Measurements from ENCODE around the gene ECHDC3. TPM values are rescaled to one million over a fixed set of nuclear protein-coding genes. Genes with fewer than 3 reads are reported as not detected.

Gene ECHDC3
- total and polyA plus RNA-seq, 2 of the 13 experiments (the other 11 are each of a cell fraction or from before 2014, with no cell fraction given) = not detected

DNA sequence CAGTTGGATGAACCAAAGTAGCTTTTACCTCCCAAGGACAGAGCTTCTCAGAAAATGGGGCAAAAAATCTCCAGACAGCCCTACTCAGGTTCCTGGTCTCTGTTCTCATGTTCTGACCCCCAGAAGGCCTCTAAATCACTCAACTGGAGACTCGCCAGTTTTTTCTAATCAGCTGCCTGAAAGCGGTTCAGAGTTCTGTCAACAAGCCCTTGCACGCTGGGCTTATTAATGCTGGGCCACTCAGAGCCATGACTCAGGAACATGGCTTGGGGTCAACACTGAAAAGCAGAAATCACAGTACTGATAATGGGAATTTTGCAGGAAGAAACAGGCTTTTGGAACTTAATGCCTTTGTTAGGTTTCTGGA lies 15.3 kb downstream of the ECHDC3 start (continued):
- TF ChIP-seq, protein P1, sequence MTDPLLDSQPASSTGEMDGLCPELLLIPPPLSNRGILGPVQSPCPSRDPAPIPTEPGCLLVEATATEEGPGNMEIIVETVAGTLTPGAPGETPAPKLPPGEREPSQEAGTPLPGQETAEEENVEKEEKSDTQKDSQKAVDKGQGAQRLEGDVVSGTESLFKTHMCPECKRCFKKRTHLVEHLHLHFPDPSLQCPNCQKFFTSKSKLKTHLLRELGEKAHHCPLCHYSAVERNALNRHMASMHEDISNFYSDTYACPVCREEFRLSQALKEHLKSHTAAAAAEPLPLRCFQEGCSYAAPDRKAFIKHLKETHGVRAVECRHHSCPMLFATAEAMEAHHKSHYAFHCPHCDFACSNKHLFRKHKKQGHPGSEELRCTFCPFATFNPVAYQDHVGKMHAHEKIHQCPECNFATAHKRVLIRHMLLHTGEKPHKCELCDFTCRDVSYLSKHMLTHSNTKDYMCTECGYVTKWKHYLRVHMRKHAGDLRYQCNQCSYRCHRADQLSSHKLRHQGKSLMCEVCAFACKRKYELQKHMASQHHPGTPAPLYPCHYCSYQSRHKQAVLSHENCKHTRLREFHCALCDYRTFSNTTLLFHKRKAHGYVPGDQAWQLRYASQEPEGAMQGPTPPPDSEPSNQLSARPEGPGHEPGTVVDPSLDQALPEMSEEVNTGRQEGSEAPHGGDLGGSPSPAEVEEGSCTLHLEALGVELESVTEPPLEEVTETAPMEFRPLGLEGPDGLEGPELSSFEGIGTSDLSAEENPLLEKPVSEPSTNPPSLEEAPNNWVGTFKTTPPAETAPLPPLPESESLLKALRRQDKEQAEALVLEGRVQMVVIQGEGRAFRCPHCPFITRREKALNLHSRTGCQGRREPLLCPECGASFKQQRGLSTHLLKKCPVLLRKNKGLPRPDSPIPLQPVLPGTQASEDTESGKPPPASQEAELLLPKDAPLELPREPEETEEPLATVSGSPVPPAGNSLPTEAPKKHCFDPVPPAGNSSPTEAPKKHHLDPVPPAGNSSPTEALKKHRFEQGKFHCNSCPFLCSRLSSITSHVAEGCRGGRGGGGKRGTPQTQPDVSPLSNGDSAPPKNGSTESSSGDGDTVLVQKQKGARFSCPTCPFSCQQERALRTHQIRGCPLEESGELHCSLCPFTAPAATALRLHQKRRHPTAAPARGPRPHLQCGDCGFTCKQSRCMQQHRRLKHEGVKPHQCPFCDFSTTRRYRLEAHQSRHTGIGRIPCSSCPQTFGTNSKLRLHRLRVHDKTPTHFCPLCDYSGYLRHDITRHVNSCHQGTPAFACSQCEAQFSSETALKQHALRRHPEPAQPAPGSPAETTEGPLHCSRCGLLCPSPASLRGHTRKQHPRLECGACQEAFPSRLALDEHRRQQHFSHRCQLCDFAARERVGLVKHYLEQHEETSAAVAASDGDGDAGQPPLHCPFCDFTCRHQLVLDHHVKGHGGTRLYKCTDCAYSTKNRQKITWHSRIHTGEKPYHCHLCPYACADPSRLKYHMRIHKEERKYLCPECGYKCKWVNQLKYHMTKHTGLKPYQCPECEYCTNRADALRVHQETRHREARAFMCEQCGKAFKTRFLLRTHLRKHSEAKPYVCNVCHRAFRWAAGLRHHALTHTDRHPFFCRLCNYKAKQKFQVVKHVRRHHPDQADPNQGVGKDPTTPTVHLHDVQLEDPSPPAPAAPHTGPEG (CRISPR knock-in tag; IDR thresholded peaks at IDR 0.05) = no peak
- TF ChIP-seq RBM39 (IDR thresholded peaks at IDR 0.05; ENCODE audit: low read depth, low read length, poor library complexity, severe bottlenecking) (no peak), ZMYM3 (CRISPR knock-in tag; IDR thresholded peaks at IDR 0.05) (no peak), CHD4 (IDR thresholded peaks at IDR 0.05; ENCODE audit: borderline replicate concordance, low read length) (no peak), SATB2 (CRISPR knock-in tag; IDR thresholded peaks at IDR 0.05) (no peak), SRY (CRISPR knock-in tag; IDR thresholded peaks at IDR 0.05) (no peak), ZKSCAN1 (IDR thresholded peaks at IDR 0.05; ENCODE audit: low read length) (no peak), WIZ (CRISPR knock-in tag; IDR thresholded peaks at IDR 0.05) (no peak), ZC3H13 (CRISPR knock-in tag; IDR thresholded peaks at IDR 0.05) (no peak), PRMT3 (CRISPR knock-in tag; IDR thresholded peaks at IDR 0.05; ENCODE audit: borderline replicate concordance, low read depth) (no peak), PHF8 (CRISPR knock-in tag; IDR thresholded peaks at IDR 0.05) (no peak), ZNF24 (IDR thresholded peaks at IDR 0.05) (no peak), ZNF383 (CRISPR knock-in tag; IDR thresholded peaks at IDR 0.05; ENCODE audit: borderline replicate concordance) (no peak), GZF1 (CRISPR knock-in tag; IDR thresholded peaks at IDR 0.05) (no peak), ERF (CRISPR knock-in tag; IDR thresholded peaks at IDR 0.05) (no peak; the same call in 1 of the 2 replicates), ZNF468 (CRISPR knock-in tag; IDR thresholded peaks at IDR 0.05) (no peak), GLI4 (CRISPR knock-in tag; IDR thresholded peaks at IDR 0.05; ENCODE audit: borderline replicate concordance) (no peak), KDM4B (CRISPR knock-in tag; IDR thresholded peaks at IDR 0.05) (no peak), ZNF160 (CRISPR knock-in tag; IDR thresholded peaks at IDR 0.05) (no peak)
- TF ChIP-seq, protein P2, sequence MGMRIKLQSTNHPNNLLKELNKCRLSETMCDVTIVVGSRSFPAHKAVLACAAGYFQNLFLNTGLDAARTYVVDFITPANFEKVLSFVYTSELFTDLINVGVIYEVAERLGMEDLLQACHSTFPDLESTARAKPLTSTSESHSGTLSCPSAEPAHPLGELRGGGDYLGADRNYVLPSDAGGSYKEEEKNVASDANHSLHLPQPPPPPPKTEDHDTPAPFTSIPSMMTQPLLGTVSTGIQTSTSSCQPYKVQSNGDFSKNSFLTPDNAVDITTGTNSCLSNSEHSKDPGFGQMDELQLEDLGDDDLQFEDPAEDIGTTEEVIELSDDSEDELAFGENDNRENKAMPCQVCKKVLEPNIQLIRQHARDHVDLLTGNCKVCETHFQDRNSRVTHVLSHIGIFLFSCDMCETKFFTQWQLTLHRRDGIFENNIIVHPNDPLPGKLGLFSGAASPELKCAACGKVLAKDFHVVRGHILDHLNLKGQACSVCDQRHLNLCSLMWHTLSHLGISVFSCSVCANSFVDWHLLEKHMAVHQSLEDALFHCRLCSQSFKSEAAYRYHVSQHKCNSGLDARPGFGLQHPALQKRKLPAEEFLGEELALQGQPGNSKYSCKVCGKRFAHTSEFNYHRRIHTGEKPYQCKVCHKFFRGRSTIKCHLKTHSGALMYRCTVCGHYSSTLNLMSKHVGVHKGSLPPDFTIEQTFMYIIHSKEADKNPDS (CRISPR knock-in tag; IDR thresholded peaks at IDR 0.05) = no peak
- TF ChIP-seq, protein P3, sequence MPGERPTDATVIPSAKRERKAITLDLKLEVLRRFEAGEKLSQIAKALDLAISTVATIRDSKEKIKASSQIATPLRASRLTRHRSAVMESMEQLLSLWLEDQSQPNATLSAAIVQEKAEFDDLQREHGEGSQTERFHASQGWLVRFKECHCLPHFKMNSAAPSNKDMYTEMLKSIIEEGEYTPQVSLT (CRISPR knock-in tag; IDR thresholded peaks at IDR 0.05; ENCODE audit: borderline replicate concordance, low read depth) = no peak; the same call in 1 of the 2 replicates
- TF ChIP-seq, protein P4, sequence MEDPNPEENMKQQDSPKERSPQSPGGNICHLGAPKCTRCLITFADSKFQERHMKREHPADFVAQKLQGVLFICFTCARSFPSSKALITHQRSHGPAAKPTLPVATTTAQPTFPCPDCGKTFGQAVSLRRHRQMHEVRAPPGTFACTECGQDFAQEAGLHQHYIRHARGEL (CRISPR knock-in tag; IDR thresholded peaks at IDR 0.05) = no peak
- TF ChIP-seq, protein P5, sequence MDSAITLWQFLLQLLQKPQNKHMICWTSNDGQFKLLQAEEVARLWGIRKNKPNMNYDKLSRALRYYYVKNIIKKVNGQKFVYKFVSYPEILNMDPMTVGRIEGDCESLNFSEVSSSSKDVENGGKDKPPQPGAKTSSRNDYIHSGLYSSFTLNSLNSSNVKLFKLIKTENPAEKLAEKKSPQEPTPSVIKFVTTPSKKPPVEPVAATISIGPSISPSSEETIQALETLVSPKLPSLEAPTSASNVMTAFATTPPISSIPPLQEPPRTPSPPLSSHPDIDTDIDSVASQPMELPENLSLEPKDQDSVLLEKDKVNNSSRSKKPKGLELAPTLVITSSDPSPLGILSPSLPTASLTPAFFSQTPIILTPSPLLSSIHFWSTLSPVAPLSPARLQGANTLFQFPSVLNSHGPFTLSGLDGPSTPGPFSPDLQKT (CRISPR knock-in tag; IDR thresholded peaks at IDR 0.05; ENCODE audit: borderline replicate concordance) = no peak

Measured in HepG2 (cell line).